CD4-positive, alpha-beta T cell treated with Interleukin-12 subunit alpha and Interleukin-12 subunit beta, for 1 hour (primary cell): Measurements from ENCODE around the gene EIF3M.
A peak's percentile ranks its signal among the peaks of the same experiment; 100 is the strongest.
"Not testable (repeated sequence)": the region's sequence is repeated elsewhere in the genome, so short reads cannot be mapped to it uniquely, and the experiment has no call there.

Experiments used
- DNase-seq: peaks from one replicate; pipeline ENCODE4 v3.0.0-alpha.2; 2020

Gene EIF3M

GRCh38 chr11:32583459-32584271, at the start of gene EIF3M:
Gene EIF3M, plus strand, starts transcription at chr11:32583831. Its CDS starts 57 bp downstream, at chr11:32583888.
- DNase-seq = peak; percentile 96

DNA sequence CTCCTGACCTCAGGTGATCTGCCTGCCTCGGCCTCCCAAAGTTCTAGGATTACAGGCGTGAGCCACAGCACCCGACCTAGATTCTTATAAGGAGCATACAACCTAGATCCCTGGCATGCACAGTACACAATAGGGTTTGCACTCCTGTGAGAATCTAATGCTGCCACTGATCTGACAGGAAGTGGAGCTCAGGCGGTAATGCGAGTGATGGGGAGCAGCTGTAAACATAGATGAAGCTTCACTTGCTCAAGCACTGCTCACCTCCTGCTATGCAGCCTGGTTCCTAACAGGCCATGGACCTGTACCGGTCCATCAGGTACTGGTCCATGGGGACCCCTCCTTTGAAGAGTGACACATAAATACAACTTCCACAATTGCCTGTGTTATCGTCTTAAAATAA, 44.8 kb upstream of the EIF3M start:
- DNase-seq = no peak

DNA sequence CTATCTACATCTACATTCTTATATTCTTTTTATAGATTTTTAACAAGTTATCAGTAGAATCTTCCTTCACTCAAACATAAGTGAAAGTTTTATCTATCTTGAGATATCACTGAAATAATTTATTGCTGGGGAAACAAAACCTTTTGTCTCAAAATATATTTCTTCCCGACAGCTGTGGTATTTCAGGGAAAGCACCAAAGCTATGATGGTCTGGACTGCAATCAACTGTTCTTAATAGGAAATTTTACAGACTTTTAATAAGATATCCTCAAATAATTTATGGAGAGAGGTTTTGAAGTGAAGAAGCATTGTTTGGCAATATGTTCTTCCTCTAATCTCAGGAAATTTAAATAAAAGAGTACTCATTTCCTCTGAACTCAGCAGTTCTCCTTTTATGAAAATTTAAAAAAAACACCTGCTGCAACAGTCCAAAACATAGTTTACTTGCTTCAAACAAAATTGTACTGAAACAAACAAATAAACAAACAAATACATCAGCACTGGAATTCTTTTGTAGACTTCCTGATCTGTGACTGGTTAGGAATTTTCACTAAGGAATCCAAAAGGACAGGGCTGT, 33.9 kb upstream of the EIF3M start:
- DNase-seq = no peak

DNA sequence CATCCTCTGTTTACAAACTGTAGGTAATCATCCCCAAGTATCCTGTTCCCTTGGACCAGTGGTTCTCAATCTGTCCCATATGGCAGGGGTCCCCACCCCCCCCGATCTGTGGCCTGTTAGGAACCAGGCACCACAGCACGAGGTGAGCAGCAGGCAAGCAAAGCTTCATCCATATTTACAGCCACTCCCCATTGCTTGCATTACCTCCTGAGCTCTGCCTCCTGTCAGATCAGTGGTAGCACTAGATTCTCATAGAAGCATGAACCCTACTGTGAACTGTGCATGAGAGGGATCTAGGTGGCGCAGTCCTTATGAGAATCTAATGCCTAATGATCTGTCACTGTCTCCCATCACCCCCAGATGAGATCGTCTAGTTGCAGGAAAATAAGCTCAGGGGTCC, 33.4 kb upstream of the EIF3M start:
- DNase-seq = no peak

- DNase-seq = no peak
These were observed 28.5 kb upstream of the EIF3M start for GRCh38 chr11:32555091-32555490.

GRCh38 chr11:32555895-32556294, 27.7 kb upstream of the EIF3M start:
- no peak for DNase-seq

- no peak for DNase-seq
These were observed 21.8 kb upstream of the EIF3M start for GRCh38 chr11:32561835-32562234.

GRCh38 chr11:32562839-32563599, 20.6 kb upstream of the EIF3M start:
- no peak for DNase-seq

- no peak for DNase-seq
These were observed 20.1 kb upstream of the EIF3M start for GRCh38 chr11:32563600-32563959.

GRCh38 chr11:32566517-32566916, 17.1 kb upstream of the EIF3M start:
- no peak for DNase-seq

DNA sequence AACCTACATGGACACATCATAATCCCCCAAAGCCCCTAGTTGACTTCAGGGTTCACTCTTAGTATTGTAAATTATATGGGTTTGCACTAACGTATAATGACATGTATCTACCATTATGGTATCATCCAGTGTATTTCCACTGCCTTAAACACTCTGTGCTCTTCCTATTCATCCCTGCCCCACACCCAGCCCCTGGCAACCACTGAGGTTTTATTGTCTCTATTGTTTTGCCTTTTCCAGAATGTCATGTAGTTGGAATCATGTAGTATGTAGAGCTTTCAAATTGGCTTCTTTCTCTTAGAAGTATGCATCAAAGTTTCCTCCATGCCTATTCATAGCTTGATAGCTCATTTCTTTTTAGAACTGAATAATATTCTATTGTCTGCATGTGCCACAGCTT, 16.5 kb upstream of the EIF3M start:
- no peak for DNase-seq

DNA sequence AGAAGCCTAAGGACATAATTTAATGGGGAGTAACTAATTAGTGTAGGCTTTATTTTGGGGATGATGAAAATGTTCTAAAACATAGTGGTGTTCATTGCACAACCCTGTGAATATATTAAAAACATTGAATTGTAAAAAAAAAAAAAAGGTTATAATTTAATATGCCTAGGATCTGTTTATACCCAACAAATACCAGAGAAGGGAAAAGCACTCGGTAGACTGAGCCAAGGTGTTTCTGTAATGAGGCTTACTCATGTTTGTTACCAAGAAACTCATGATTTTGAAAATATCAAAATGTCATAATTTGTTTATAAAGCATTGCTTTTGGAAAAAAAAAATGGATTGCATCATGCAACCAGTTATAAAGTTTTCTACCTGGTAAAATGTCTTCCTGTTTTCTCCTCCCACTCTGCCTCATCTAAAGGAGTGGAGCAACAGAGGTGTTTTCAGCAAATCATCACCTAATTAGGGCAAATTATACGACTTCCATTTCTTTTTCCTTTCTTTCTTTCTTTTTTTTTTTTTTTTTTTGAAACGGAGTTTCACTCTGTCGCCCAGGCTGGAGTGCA, 14.2 kb upstream of the EIF3M start:
- no peak for DNase-seq

DNA sequence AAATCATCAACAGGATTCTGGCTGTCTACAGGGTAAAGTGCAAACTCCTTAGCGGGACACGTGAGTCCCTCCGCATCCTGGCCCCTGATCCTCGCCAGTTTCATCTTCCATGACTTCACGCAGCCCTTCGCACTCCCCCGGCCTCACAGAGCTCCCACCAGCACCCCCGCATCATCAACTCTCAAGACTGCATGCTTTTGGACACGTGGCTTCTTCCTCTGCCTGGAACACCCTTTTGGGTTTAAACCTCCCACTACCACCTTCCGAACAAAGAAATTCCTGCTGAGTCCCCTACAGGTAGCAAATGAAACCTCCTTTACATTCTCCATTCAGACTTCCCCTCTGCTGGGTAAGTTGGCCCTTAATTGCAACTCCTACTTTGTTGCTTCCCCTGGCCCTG, 12.6 kb upstream of the EIF3M start:
- DNase-seq = no peak

DNA sequence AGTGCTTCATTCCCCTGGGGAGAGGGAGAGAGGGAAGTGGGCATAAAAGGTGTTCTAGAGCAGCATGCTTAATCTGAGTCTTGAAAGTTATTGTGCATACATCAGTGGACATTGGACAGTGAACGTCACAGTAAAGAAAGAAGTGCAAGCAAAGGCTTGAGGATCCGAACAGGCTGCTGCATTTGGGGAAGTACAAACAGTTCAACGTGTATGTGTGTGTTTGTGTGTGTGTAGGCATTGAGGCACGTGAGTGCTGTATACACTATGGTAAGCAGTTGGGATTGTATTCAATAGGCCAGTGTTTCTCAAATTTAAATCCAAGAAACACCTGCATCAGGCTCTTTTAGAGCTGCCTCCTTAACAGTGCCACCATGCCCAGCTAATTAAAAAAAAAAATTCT, 10.4 kb upstream of the EIF3M start:
- no peak for DNase-seq

- DNase-seq = no peak
These were observed 9.2 kb upstream of the EIF3M start for GRCh38 chr11:32574421-32574820.

DNA sequence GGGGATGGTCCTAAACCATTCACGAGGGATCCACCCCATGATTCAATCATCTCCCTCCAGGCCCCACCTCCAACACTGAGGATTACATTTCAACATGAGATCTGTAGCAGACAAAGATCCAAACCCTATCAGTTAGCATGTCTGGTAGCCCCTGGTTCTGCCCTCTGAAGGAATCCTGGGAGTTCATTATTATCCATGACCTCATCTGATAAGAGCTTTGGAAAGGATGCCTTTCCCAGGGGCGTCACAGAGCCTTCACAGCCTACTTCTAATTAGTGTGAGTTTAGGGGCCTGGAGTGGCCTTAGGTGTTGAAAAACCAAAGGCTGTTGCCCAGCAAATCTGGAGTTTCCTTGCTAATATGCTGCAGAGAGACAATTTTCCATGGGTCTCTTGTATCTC, 8.6 kb upstream of the EIF3M start:
- DNase-seq = no peak

- no peak for DNase-seq
These were observed 7.2 kb upstream of the EIF3M start for GRCh38 chr11:32576456-32576855.

DNA sequence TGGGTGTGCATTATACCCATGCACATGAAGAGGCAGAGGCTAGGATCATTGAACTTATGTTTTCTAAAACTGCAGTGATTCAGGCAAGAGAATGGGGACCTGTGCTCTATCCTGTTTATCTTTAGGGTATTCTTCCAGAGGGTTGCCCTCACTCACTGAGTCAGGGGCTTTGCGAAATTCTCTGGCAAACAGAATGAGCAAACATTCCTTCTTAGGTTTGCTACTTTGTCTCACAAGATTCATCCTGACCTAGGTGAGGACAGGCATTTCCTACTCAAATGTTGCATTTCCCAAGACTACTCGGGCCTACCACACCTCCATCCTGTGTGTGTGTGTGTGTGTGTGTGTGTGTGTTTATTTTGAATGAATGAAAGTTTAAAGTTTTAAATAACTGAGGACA, 2.7 kb upstream of the EIF3M start:
- no peak for DNase-seq

DNA sequence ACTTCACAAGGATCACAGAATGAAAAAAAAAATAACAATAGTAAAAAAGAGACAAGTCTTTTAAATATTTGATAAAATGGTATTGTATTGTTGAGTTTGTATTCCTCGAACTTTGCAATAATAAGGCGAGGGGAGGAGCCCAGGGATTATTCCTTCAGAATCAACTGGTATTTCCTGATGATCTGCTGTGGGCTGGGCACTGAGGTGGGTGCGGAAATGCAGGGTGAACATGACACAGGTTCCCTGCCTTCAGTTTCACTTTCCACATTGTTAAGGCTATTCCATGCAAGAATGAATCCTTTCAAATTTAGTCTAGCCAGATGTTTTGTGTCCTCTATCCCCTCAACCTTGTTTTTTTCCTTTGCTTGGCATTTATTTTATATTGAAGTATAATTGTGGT, 2.1 kb upstream of the EIF3M start:
- no peak for DNase-seq

GRCh38 chr11:32584921-32585320, 1.3 kb downstream of the EIF3M start:
- DNase-seq = no peak

GRCh38 chr11:32586576-32587190, 3.1 kb downstream of the EIF3M start:
- peak; percentile 13 for DNase-seq

DNA sequence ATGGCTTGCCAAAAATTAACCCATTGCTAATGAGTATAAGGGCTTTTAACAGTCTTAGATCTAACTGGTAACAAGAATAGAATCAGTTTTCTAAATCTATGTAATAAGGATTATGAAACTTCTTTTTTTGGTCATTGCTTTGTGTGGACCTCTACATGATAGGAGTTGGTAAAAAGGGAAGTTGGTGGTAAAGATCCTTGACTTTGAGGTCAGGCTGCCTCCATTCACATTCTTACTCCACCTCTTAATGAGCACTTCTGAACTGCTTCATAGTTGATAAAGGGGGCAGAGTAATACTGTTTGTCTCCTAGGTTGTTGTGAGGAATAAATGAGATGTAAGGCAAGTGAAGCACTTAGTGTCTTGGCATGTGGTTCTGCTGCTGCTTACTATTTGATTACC, 10.6 kb downstream of the EIF3M start:
- no peak for DNase-seq

- not testable (repeated sequence) for DNase-seq
These were observed 12.5 kb downstream of the EIF3M start for GRCh38 chr11:32596114-32596513.
